OCI-LY3 (cell line): ENCODE results near the gene DNAJC7.

ENCODE experiments used
- H2AFZ ChIP-seq: fragments of 200-600, 300-600 bp; shearing (Covaris generic); 2 replicates; pipeline ENCODE4 v1.6.0; 2014; ENCODE audit warnings: antibody characterized with exemption, low read depth, low read length
- H3K27ac ChIP-seq: fragments of 200-600, 300-600 bp; sonication (generic); 2 replicates; pipeline ENCODE4 v1.5.1; 2014; ENCODE audit warnings: mild to moderate bottlenecking, low read length, moderate library complexity, mixed read lengths
- H3K27me3 ChIP-seq: fragments of 200-600, 300-600 bp; sonication (generic); 2 replicates; pipeline ENCODE4 v1.6.1; 2014; ENCODE audit warnings: low read depth, low read length, mixed read lengths
- H3K36me3 ChIP-seq: fragments of 200-600, 300-600 bp; sonication (generic); replicated peaks from 2 replicates; pipeline ENCODE3; 2014; ENCODE audit warnings: low read depth, low read length, mixed read lengths
- H3K4me1 ChIP-seq: fragments of 300-600, 200-600 bp; sonication (generic); 2 replicates; pipeline ENCODE4 v1.6.1; 2014; ENCODE audit warnings: low read length, mixed read lengths
- H3K4me2 ChIP-seq: fragments of 200-600, 300-600 bp; sonication (generic); 2 replicates; pipeline ENCODE4 v1.6.1; 2014; ENCODE audit warnings: low read length, mixed read lengths
- H3K4me3 ChIP-seq: fragments of 300-600, 200-600 bp; sonication (generic); 2 replicates; pipeline ENCODE4 v1.5.1; 2014; ENCODE audit warnings: antibody characterized with exemption, mild to moderate bottlenecking, low read length, moderate library complexity
- H3K79me2 ChIP-seq: fragments of 300-600, 200-600 bp; shearing (Covaris generic); 2 replicates; pipeline ENCODE4 v1.6.1; 2014; ENCODE audit warnings: mild to moderate bottlenecking, low read length, mixed read lengths
- H3K9ac ChIP-seq: fragments of 300-600, 200-600 bp; shearing (Covaris generic); 2 replicates; pipeline ENCODE4 v1.6.0; 2014; ENCODE audit warnings: mild to moderate bottlenecking, low read length, moderate library complexity
- H3K9me3 ChIP-seq: fragments of 200-600, 300-600 bp; shearing (Covaris generic); 2 replicates; pipeline ENCODE4 v1.6.1; 2014; ENCODE audit warnings: low read length, mixed read lengths; ENCODE audit not compliant: insufficient read depth
- H4K20me1 ChIP-seq: fragments of 200-600, 300-600 bp; sonication (generic); 2 replicates; pipeline ENCODE4 v1.6.1; 2016; ENCODE audit warnings: low read length, mixed read lengths; ENCODE audit not compliant: insufficient read depth
- EZH2phosphoT487 ChIP-seq: fragments of 200-600 bp; shearing (Covaris generic); IDR thresholded peaks from 2 replicates; pipeline ENCODE4 v1.6.1; 2018; ENCODE audit warnings: antibody characterized with exemption, mixed run types, low read depth
- TF ChIP-seq, protein P1 (sequence below): fragments of 200-600, 300-600 bp; sonication (generic); IDR thresholded peaks from 2 replicates; pipeline ENCODE4 v1.5.1; 2014; ENCODE audit warnings: antibody characterized with exemption, low read length, low read depth

The DNAJC7 gene

GRCh38 chr17:41984454-41984853 is 32.8 kb downstream of the DNAJC7 start:
- H4K20me1 ChIP-seq, result no peaks in the 10 kb centered on the region
- H3K9ac ChIP-seq, result peak overlapping the region; percentile 0; the same call in 1 of the 2 replicates
- no peak overlapping the region for H3K4me3 ChIP-seq
- TF ChIP-seq EZH2phosphoT487, result no peak
- TF ChIP-seq, protein P1, sequence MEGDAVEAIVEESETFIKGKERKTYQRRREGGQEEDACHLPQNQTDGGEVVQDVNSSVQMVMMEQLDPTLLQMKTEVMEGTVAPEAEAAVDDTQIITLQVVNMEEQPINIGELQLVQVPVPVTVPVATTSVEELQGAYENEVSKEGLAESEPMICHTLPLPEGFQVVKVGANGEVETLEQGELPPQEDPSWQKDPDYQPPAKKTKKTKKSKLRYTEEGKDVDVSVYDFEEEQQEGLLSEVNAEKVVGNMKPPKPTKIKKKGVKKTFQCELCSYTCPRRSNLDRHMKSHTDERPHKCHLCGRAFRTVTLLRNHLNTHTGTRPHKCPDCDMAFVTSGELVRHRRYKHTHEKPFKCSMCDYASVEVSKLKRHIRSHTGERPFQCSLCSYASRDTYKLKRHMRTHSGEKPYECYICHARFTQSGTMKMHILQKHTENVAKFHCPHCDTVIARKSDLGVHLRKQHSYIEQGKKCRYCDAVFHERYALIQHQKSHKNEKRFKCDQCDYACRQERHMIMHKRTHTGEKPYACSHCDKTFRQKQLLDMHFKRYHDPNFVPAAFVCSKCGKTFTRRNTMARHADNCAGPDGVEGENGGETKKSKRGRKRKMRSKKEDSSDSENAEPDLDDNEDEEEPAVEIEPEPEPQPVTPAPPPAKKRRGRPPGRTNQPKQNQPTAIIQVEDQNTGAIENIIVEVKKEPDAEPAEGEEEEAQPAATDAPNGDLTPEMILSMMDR, result no peak
- H3K27me3 ChIP-seq, result no peaks in the 10 kb centered on the region
- peak overlapping the region; percentile 99 for H3K27ac ChIP-seq
- peaks cover 70% of the 10 kb centered on the region for H3K4me1 ChIP-seq
- no peak overlapping the region for H2AFZ ChIP-seq
- no peaks in the 10 kb centered on the region for H3K9me3 ChIP-seq
- no peak overlapping the region for H3K4me2 ChIP-seq
- peaks cover 6% of the 10 kb centered on the region; the same call in 1 of the 2 replicates for H3K79me2 ChIP-seq
- H3K36me3 ChIP-seq, result peaks cover 66% of the 10 kb centered on the region

GRCh38 chr17:41982026-41982760 is 35.0 kb downstream of the DNAJC7 start:
- no peak overlapping the region for H2AFZ ChIP-seq
- peaks cover 6% of the 10 kb centered on the region; the same call in 1 of the 2 replicates for H3K79me2 ChIP-seq
- H3K4me1 ChIP-seq, result peaks cover 66% of the 10 kb centered on the region
- H3K27me3 ChIP-seq, result no peaks in the 10 kb centered on the region
- peak overlapping the region; percentile 74 for H3K4me2 ChIP-seq
- H4K20me1 ChIP-seq, result no peaks in the 10 kb centered on the region
- peak overlapping the region; percentile 76 for H3K9ac ChIP-seq
- TF ChIP-seq, protein P1, result no peak
- TF ChIP-seq EZH2phosphoT487, result no peak
- peaks cover 55% of the 10 kb centered on the region for H3K36me3 ChIP-seq
- no peaks in the 10 kb centered on the region for H3K9me3 ChIP-seq
- H3K4me3 ChIP-seq, result peak overlapping the region; percentile 59
- H3K27ac ChIP-seq, result peak overlapping the region; percentile 99

DNA sequence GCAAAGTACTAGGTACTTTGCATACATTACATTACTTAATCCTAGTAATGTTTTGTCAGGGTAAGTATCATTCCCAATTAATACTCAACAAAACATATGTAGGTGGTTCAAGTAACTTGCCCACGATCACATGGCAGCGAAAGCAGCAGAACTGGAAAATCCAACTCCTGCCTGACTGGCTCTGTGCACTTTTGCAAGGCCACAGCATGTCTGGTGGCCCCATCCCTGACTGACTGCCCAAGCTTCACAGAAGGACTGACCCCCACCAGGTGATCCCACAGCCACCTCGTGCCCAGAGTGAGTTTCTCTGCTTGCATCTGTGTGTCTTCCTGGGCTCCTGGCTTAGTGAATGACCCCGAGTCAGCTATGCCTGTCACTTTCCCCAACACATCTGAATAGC is 39.2 kb downstream of the DNAJC7 start:
- Histone ChIP-seq H4K20me1 (peaks cover 9% of the 10 kb centered on the region), H3K79me2 (peaks cover 34% of the 10 kb centered on the region), H2AFZ (no peak overlapping the region), H3K36me3 (peaks cover 67% of the 10 kb centered on the region), H3K27ac (peak overlapping the region; percentile 88), H3K27me3 (no peaks in the 10 kb centered on the region), H3K9ac (no peak overlapping the region), H3K9me3 (no peaks in the 10 kb centered on the region), H3K4me2 (no peak overlapping the region), H3K4me3 (no peak overlapping the region), H3K4me1 (peaks cover 71% of the 10 kb centered on the region)
- TF ChIP-seq, protein P1, result no peak
- no peak for TF ChIP-seq EZH2phosphoT487

DNA sequence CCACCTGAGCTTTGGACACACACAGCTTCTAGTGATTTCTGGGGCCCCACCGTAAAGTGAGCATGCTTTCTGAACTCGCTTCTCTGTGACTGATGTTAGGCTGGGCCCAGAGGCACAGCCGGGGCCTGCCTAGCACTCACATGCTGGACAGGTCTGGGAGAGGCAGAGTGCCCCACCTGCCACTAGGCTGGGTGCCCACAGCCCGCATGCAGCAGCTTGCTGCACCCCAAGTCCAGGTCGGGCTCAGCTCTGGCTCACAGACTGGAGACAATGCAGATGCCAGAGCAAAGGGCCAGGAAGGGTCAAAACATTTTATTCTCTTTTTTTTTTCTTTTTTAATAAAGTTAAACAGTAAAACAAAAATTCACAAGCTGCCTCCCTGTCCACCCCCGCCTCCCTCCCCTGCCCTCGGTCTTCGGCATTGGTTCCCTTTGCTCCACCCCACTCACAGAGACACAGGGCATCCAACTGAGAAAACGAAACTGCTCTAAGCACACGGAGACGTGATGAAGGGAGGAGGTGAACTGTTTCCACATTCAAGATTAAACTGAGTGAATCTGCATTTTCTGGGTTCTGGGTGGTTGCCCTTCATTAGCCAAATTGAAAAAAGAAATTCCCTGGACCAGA is 41.0 kb downstream of the DNAJC7 start:
- no peak overlapping the region for H2AFZ ChIP-seq
- H3K4me3 ChIP-seq, result peak overlapping the region; percentile 27
- peak overlapping the region; percentile 56 for H3K4me2 ChIP-seq
- no peaks in the 10 kb centered on the region for H3K9me3 ChIP-seq
- TF ChIP-seq, protein P1, result no peak
- no peak for TF ChIP-seq EZH2phosphoT487
- H3K4me1 ChIP-seq, result peaks cover 67% of the 10 kb centered on the region
- peaks cover 73% of the 10 kb centered on the region for H3K36me3 ChIP-seq
- H3K27me3 ChIP-seq, result no peaks in the 10 kb centered on the region
- peaks cover 46% of the 10 kb centered on the region for H3K79me2 ChIP-seq
- peak overlapping the region; percentile 88 for H3K27ac ChIP-seq
- H4K20me1 ChIP-seq, result peaks cover 23% of the 10 kb centered on the region
- H3K9ac ChIP-seq, result peak overlapping the region; percentile 45
